NCI-H446 (cell line): ENCODE measurements around the gene EFTUD2.
"Not testable (repeated sequence)": the region's sequence is repeated elsewhere in the genome, so short reads cannot be mapped to it uniquely, and the experiment has no call there.

ENCODE experiments used
- DNase-seq, 2 experiments: peaks; one replicate each; lab custom pipeline; 2025; lab: John Stamatoyannopoulos, UW

Gene EFTUD2

GRCh38 chr17:44808656-44809388 is 90.4 kb downstream of the EFTUD2 start:
- DNase-seq = not testable (repeated sequence)

DNA sequence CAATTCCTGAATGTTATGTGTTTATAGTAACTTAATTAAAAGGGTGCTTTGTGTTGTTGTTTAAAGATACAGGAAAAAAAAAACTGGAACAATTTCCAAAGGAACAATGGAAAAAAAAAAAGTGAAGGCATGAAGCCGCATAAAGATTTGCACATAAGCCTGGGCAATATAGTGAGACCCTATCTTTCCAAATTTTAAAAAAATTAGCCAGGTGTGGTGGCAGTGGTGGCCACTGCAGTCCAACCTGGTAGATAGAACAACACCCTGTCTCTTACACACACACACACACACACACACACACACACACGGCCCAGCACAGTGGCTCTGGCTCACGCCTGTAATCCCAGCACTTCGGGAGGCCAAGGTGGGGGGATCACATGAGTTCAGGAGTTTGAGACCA is 91.1 kb downstream of the EFTUD2 start:
- DNase-seq = no peak

DNA sequence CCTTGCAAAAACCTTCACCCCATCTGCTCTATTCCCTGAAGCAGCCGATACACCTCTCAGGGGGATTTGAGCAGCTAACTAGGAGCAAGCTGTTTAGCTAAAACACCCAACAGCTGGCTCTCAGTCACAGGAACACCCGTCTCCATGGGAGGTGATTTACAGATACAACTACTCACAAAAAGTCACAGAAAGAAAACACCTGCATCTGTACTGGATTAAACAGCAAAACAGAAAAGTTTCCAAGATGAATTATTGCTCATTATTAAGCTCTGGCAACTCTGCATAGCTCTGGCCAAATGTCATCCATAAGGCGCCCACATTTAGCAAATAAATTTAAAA is 91.5 kb downstream of the EFTUD2 start:
- peak in 1 of 2 experiments; percentile 72 for DNase-seq

DNA sequence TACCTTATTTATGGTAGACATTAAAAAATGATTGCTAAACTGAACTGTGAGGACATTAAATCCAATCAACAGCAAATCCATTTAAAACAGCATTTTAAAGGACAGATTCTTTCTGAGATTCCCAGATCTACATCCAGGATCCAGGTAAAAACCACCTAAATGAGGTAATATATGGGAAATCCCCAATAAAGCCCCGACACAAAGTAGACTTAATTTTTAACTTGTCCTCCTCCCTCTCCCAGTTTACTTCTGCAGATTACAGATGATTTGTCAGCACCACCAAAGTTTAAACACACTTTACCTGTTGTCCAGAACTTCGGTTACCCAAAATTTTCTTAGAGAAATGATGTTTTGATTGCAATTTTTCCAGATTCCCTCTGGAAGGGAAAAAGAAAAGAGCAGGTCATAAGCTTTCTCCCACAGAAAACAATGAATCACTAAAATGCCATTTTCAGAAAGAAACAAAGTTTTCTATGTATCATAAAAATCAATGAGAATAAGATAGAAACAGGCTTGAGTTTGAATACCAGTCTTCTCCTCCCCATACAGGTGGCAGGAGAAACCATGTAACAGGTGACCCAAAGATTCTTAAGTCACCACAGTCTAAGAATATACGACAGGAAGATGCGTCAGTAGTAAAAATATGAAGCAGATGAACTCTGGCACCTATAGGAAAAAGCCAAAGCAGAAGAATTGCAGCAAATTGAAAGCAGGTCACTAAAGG is 92.0 kb downstream of the EFTUD2 start:
- DNase-seq = no peak

- DNase-seq = peak in 1 of 2 experiments; percentile 61
Measured at GRCh38 chr17:44804302-44805089, 94.7 kb downstream of the EFTUD2 start.

GRCh38 chr17:44801880-44802279 is 97.4 kb downstream of the EFTUD2 start:
- no peak for DNase-seq
